PC-9 (cell line): ENCODE results near the gene MTPN. TPM values are rescaled to one million over a fixed set of nuclear protein-coding genes. Genes with fewer than 3 reads are reported as not detected.

Experiments
- BruUV-seq: library from RNA; stranded (reverse); fragments of 400-500 nt; replicated peaks from 2 replicates; lab custom pipeline; 2021; lab: Mats Ljungman, UMichigan
- CTCF ChIA-PET: fragments of 300-600 bp; sonication (Branson Sonifier 250); formaldehyde crosslinking; loops from one replicate; lab custom pipeline; 2022; ENCODE audit warnings: antibody characterized with exemption; lab: Charles Lee
- POLR2A ChIA-PET: fragments of 300-600 bp; sonication (Branson Sonifier 250); formaldehyde crosslinking; loops from one replicate; lab custom pipeline; 2022; ENCODE audit warnings: antibody characterized with exemption; ENCODE audit not compliant: unreplicated experiment; lab: Charles Lee
- DNase-seq, 2 experiments: peaks; one replicate each; pipeline versions ENCODE4 v3.0.0 to v3.0.0-alpha.2; 2015 to 2022; ENCODE audit warnings: mixed read lengths in 1 of 2
- H2AFZ ChIP-seq: fragments of 200-600 bp; sonication (generic); 2 replicates; pipeline ENCODE4 v1.8.1; 2017; ENCODE audit warnings: antibody characterized with exemption
- H3F3A ChIP-seq: fragments of 200-600 bp; sonication (generic); 2 replicates; pipeline ENCODE4 v1.8.1; 2017; ENCODE audit warnings: antibody characterized with exemption, mild to moderate bottlenecking, low read depth; ENCODE audit not compliant: insufficient read depth
- H3K27ac ChIP-seq: fragments of 200-600 bp; sonication (generic); 2 replicates; pipeline ENCODE4 v1.6.1; 2016; ENCODE audit warnings: mixed run types
- H3K27me3 ChIP-seq: fragments of 200-600 bp; sonication (generic); 2 replicates; pipeline ENCODE4 v1.6.1; 2016; ENCODE audit warnings: low read depth, mixed run types; ENCODE audit not compliant: insufficient read depth
- H3K36me3 ChIP-seq: fragments of 200-600 bp; sonication (generic); 2 replicates; pipeline ENCODE4 v1.6.1; 2016; ENCODE audit warnings: low read depth, mixed run types
- H3K4me1 ChIP-seq: fragments of 200-600 bp; sonication (generic); replicated peaks from 2 replicates; pipeline ENCODE4 v1.6.1; 2016; ENCODE audit warnings: mixed run types; ENCODE audit not compliant: insufficient read depth
- H3K4me2 ChIP-seq: fragments of 200-600 bp; sonication (generic); 2 replicates; pipeline ENCODE4 v1.6.1; 2017; ENCODE audit warnings: mixed run types
- H3K4me3 ChIP-seq: fragments of 200-600 bp; sonication (generic); 2 replicates; pipeline ENCODE4 v1.6.1; 2016; ENCODE audit warnings: mixed run types
- H3K79me2 ChIP-seq: fragments of 200-600 bp; sonication (generic); 2 replicates; pipeline ENCODE4 v1.6.1; 2017; ENCODE audit warnings: low read depth, mixed run types
- H3K9me2 ChIP-seq: fragments of 200-600 bp; sonication (generic); 2 replicates; pipeline ENCODE4 v1.8.1; 2017; ENCODE audit warnings: mild to moderate bottlenecking; ENCODE audit not compliant: insufficient read depth
- H3K9me3 ChIP-seq: fragments of 200-600 bp; sonication (generic); 2 replicates; pipeline ENCODE4 v1.8.1; 2016; ENCODE audit warnings: low read depth; ENCODE audit not compliant: insufficient read depth
- H4K20me1 ChIP-seq: fragments of 200-600 bp; sonication (generic); 2 replicates; pipeline ENCODE4 v1.8.1; 2017; ENCODE audit not compliant: insufficient read depth
- CTCF ChIP-seq: fragments of 200-600 bp; sonication (generic); conservative IDR thresholded peaks from 2 replicates; pipeline ENCODE4 v1.6.1; 2017; ENCODE audit warnings: mixed run types, antibody characterized with exemption, mild to moderate bottlenecking, moderate library complexity
- EZH2 ChIP-seq: fragments of 200-600 bp; sonication (generic); IDR thresholded peaks from 2 replicates; pipeline ENCODE4 v1.8.0; 2017; ENCODE audit warnings: antibody characterized with exemption, low read depth
- intact Hi-C: fragments of 100-400 bp; cut with micrococcal nuclease; formaldehyde crosslinking; loops from one replicate; pipeline ENCODE4 v1.10.0; 2022; ENCODE audit not compliant: unreplicated experiment
- total RNA-seq: library from RNA; stranded (reverse); gene quantifications from 2 replicates; pipeline ENCODE4 v1.2.3, GENCODE V29; 2021

The MTPN gene
- total RNA-seq, 1 experiment from 2014 or later: 212 TPM

GRCh38 chr7:135901585-135902540 is 75.3 kb downstream of the MTPN start:
- TF ChIP-seq CTCF (no peak), EZH2 (no peak)
- ChIA-PET CTCF (no interaction called here), POLR2A (interaction anchor here (0.6 kb wide), 1 partner anchor 75 kb away, joined by 3 read pairs; no protein-coding TSS in a partner anchor)
- BruUV-seq: no TSS peak
- no peaks in the 10 kb centered on the region for H3K27me3 ChIP-seq
- DNase-seq: no peak
- no peaks in the 10 kb centered on the region for H3K9me2 ChIP-seq
- no peak overlapping the region for H3K4me3 ChIP-seq
- no peaks in the 10 kb centered on the region for H3K4me1 ChIP-seq
- no peaks in the 10 kb centered on the region for H3K36me3 ChIP-seq
- H4K20me1 ChIP-seq: no peaks in the 10 kb centered on the region
- H3K79me2 ChIP-seq: no peaks in the 10 kb centered on the region
- no peak overlapping the region for H2AFZ ChIP-seq
- intact Hi-C loops: no loop called here
- H3K9me3 ChIP-seq: no peaks in the 10 kb centered on the region
- no peak overlapping the region for H3K4me2 ChIP-seq
- no peak overlapping the region for H3K27ac ChIP-seq
- no peaks in the 10 kb centered on the region for H3F3A ChIP-seq

- TF ChIP-seq CTCF (no peak), EZH2 (no peak)
- Histone ChIP-seq H3K4me1 (no peaks in the 10 kb centered on the region), H3K4me3 (no peak overlapping the region), H2AFZ (no peak overlapping the region), H3F3A (no peaks in the 10 kb centered on the region), H3K27me3 (no peaks in the 10 kb centered on the region), H3K9me3 (no peaks in the 10 kb centered on the region), H4K20me1 (no peaks in the 10 kb centered on the region), H3K9me2 (no peaks in the 10 kb centered on the region), H3K79me2 (no peaks in the 10 kb centered on the region), H3K36me3 (no peaks in the 10 kb centered on the region), H3K4me2 (no peak overlapping the region), H3K27ac (no peak overlapping the region)
- no TSS peak for BruUV-seq
- POLR2A ChIA-PET: no interaction called here
- CTCF ChIA-PET: no interaction called here
- DNase-seq: no peak
- intact Hi-C loops: no loop called here
These were observed 77.1 kb downstream of the MTPN start for GRCh38 chr7:135900065-135900546.

GRCh38 chr7:135899458-135900064 is 77.6 kb downstream of the MTPN start:
- H3K4me1 ChIP-seq: no peaks in the 10 kb centered on the region
- no peaks in the 10 kb centered on the region for H3K79me2 ChIP-seq
- H2AFZ ChIP-seq: no peak overlapping the region
- H3K4me3 ChIP-seq: no peak overlapping the region
- no peaks in the 10 kb centered on the region for H3K9me2 ChIP-seq
- no peaks in the 10 kb centered on the region for H3K36me3 ChIP-seq
- H3K27ac ChIP-seq: no peak overlapping the region
- H3F3A ChIP-seq: no peaks in the 10 kb centered on the region
- H3K27me3 ChIP-seq: no peaks in the 10 kb centered on the region
- TF ChIP-seq CTCF (no peak), EZH2 (no peak)
- ChIA-PET POLR2A (no interaction called here), CTCF (no interaction called here)
- H3K9me3 ChIP-seq: no peaks in the 10 kb centered on the region
- DNase-seq: no peak
- intact Hi-C loops: no loop called here
- BruUV-seq: no TSS peak
- H3K4me2 ChIP-seq: no peak overlapping the region
- no peaks in the 10 kb centered on the region for H4K20me1 ChIP-seq
